GM12874 (cell line): ENCODE results near the gene CNOT2.

ENCODE experiments used
- CTCF ChIP-seq: IDR thresholded peaks from 2 replicates; pipeline ENCODE4 v1.5.1; 2011; ENCODE audit warnings: low read depth, mild to moderate bottlenecking, control low read depth, low read length, moderate library complexity; ENCODE audit not compliant: insufficient read depth

Gene CNOT2

GRCh38 chr12:70403826-70404225, 160.6 kb downstream of the CNOT2 start:
- no peak for TF ChIP-seq CTCF
